NK-92 treated with Interleukin-12 subunit alpha and Interleukin-12 subunit beta, amount 100 ng/mL, for 24 hours (cell line): Measurements from ENCODE around the gene BEAN1.

Experiments used
- DNase-seq: peaks from one replicate; lab custom pipeline; 2025; lab: John Stamatoyannopoulos, UW

Gene BEAN1

GRCh38 chr16:66470556-66470955, 43.5 kb downstream of the BEAN1 start:
- no peak for DNase-seq

- DNase-seq, result no peak
These were observed 44.2 kb downstream of the BEAN1 start for GRCh38 chr16:66471264-66471663.

- no peak for DNase-seq
These were observed 44.8 kb downstream of the BEAN1 start for GRCh38 chr16:66471716-66472393.

- no peak for DNase-seq
These were observed 46.0 kb downstream of the BEAN1 start for GRCh38 chr16:66473051-66473571.

- DNase-seq, result no peak
These were observed 46.8 kb downstream of the BEAN1 start for GRCh38 chr16:66473654-66474519.

- peak; percentile 54 for DNase-seq
These were observed 47.7 kb downstream of the BEAN1 start for GRCh38 chr16:66474750-66475199.

GRCh38 chr16:66475232-66475631, 48.1 kb downstream of the BEAN1 start:
- DNase-seq, result no peak

- peak; percentile 14 for DNase-seq
These were observed 49.4 kb downstream of the BEAN1 start for GRCh38 chr16:66476328-66477027.

- DNase-seq, result no peak
These were observed 50.0 kb downstream of the BEAN1 start for GRCh38 chr16:66477028-66477515.

GRCh38 chr16:66478733-66479511, 51.8 kb downstream of the BEAN1 start:
- peak; percentile 73 for DNase-seq

GRCh38 chr16:66479661-66480264, 52.7 kb downstream of the BEAN1 start:
- DNase-seq, result no peak

GRCh38 chr16:66480265-66481080, 53.4 kb downstream of the BEAN1 start:
- no peak for DNase-seq

- DNase-seq, result no peak
These were observed 54.2 kb downstream of the BEAN1 start for GRCh38 chr16:66481081-66481942.

GRCh38 chr16:66481943-66482390, 54.9 kb downstream of the BEAN1 start:
- DNase-seq, result no peak

GRCh38 chr16:66483689-66484452, 56.8 kb downstream of the BEAN1 start:
- DNase-seq, result peak; percentile 56

- no peak for DNase-seq
These were observed 57.5 kb downstream of the BEAN1 start for GRCh38 chr16:66484453-66485213.

- DNase-seq, result no peak
These were observed 58.3 kb downstream of the BEAN1 start for GRCh38 chr16:66485376-66485775.
